Measurements from ENCODE around the gene BTG2. TPM values are rescaled to one million over a fixed set of nuclear protein-coding genes. Genes with fewer than 3 reads are reported as not detected.

The BTG2 gene
- total and polyA plus RNA-seq, 2 experiments from 2014 or later, result 6.3 to 9.1 TPM

GRCh38 chr1:203288400-203288799 is 16.9 kb upstream of the BTG2 start:
- TF ChIP-seq ZNF462 (CRISPR knock-in tag; IDR thresholded peaks at IDR 0.05) (no peak), ZNF114 (CRISPR knock-in tag; IDR thresholded peaks at IDR 0.05) (no peak), NANOG (IDR thresholded peaks at IDR 0.05; ENCODE audit: borderline replicate concordance) (no peak), STAT1 (IDR thresholded peaks at IDR 0.05; ENCODE audit: unreplicated experiment) (no peak), CREB1 (CRISPR knock-in tag; IDR thresholded peaks at IDR 0.05; ENCODE audit: low read depth) (no peak)
- Histone ChIP-seq H3K4me3 (no peak overlapping the region), H4K20me1 (replicated peaks; ENCODE audit: insufficient read depth) (no peaks in the 10 kb centered on the region), H3K9me2 (ENCODE audit: insufficient read depth) (no peaks in the 10 kb centered on the region), H3K4me2 (no peak overlapping the region; the same call in 1 of the 2 replicates), H3K79me2 (replicated peaks; ENCODE audit: insufficient read depth) (no peaks in the 10 kb centered on the region), H2AFZ (no peak overlapping the region), H3K4me1 (ENCODE audit: insufficient read depth) (peaks cover 41% of the 10 kb centered on the region), H3K27ac (ENCODE audit: low read depth) (no peak overlapping the region), H3K36me3 (ENCODE audit: insufficient read depth) (no peaks in the 10 kb centered on the region), H3F3A (replicated peaks; ENCODE audit: low read depth) (no peaks in the 10 kb centered on the region), H3K27me3 (ENCODE audit: insufficient read depth) (peaks cover 48% of the 10 kb centered on the region)
- ATAC-seq (no peak), DNase-seq (ENCODE audit: low spot score) (no peak)
- peaks cover 53% of the 10 kb centered on the region for H3K4me1 Mint-ChIP-seq
- peaks cover 24% of the 10 kb centered on the region for H3K27me3 Mint-ChIP-seq (ENCODE audit: insufficient read depth, low read depth, poor library complexity)
- H3K27ac Mint-ChIP-seq, result no peak overlapping the region
- H3K36me3 Mint-ChIP-seq (ENCODE audit: low read depth), result no peaks in the 10 kb centered on the region
- H3K4me3 Mint-ChIP-seq, result no peak overlapping the region
- no peaks in the 10 kb centered on the region for H3K9me3 Mint-ChIP-seq

- peak overlapping the region; percentile 73 for H3K4me2 ChIP-seq
- Mint-ChIP-seq H3K4me3 (peak overlapping the region; percentile 65), H3K9me3 (no peaks in the 10 kb centered on the region), H3K27ac (peak overlapping the region; percentile 85), H3K4me1 (peaks cover 53% of the 10 kb centered on the region), H3K36me3 (ENCODE audit: low read depth) (no peaks in the 10 kb centered on the region), H3K27me3 (ENCODE audit: insufficient read depth, low read depth, poor library complexity) (peaks cover 24% of the 10 kb centered on the region)
- H3K4me1 ChIP-seq (ENCODE audit: insufficient read depth), result peaks cover 41% of the 10 kb centered on the region
- peaks cover 48% of the 10 kb centered on the region for H3K27me3 ChIP-seq (ENCODE audit: insufficient read depth)
- no peak for DNase-seq (ENCODE audit: low spot score)
- ATAC-seq, result peak; percentile 21
- no peak overlapping the region for H2AFZ ChIP-seq
- H3F3A ChIP-seq (replicated peaks; ENCODE audit: low read depth), result no peaks in the 10 kb centered on the region
- H3K9me2 ChIP-seq (ENCODE audit: insufficient read depth), result no peaks in the 10 kb centered on the region
- no peaks in the 10 kb centered on the region for H3K36me3 ChIP-seq (ENCODE audit: insufficient read depth)
- H4K20me1 ChIP-seq (replicated peaks; ENCODE audit: insufficient read depth), result no peaks in the 10 kb centered on the region
- no peaks in the 10 kb centered on the region for H3K79me2 ChIP-seq (replicated peaks; ENCODE audit: insufficient read depth)
- H3K4me3 ChIP-seq, result no peak overlapping the region
- peak overlapping the region; percentile 12; the same call in 1 of the 2 replicates for H3K27ac ChIP-seq (ENCODE audit: low read depth)
- TF ChIP-seq ZNF462 (CRISPR knock-in tag; IDR thresholded peaks at IDR 0.05) (no peak), NANOG (IDR thresholded peaks at IDR 0.05; ENCODE audit: borderline replicate concordance) (no peak)
Observed at GRCh38 chr1:203289281-203289981, 15.9 kb upstream of the BTG2 start.
